ENCODE data around the gene NUBP2.

The NUBP2 gene

GRCh38 chr16:1772908-1773702, 9.7 kb upstream of the NUBP2 start, which contains the start of gene MRPS34:
Gene MRPS34, minus strand, starts transcription at chr16:1773134. Its CDS starts 15 bp downstream, at chr16:1773119.
- Histone ChIP-seq H3K27me3 (ENCODE audit: control insufficient read depth in 3 of 3, insufficient read depth in 3 of 3, low read depth in 1 of 3, low read length in 3 of 3) (no peaks in the 10 kb centered on the region), H3K27ac (replicated peaks; ENCODE audit: low read length) (peak within 1 kb of the TSS; percentile 92), H3K18ac (ENCODE audit: low read length) (peak within 1 kb of the TSS; percentile 98), H2BK12ac (ENCODE audit: low read length) (peak within 1 kb of the TSS; percentile 84), H2BK15ac (ENCODE audit: low read length) (peak within 1 kb of the TSS; percentile 97), H4K91ac (ENCODE audit: low read depth, low read length, poor library complexity) (no peak within 1 kb of the TSS), H3K4me3 (ENCODE audit: low read length in 2 of 2) (peak within 1 kb of the TSS; percentile 99), H3K14ac (ENCODE audit: low read length) (peak within 1 kb of the TSS; percentile 91), H3K9ac (ENCODE audit: low read depth, low read length, poor library complexity) (peak within 1 kb of the TSS; percentile 99), H3K9me3 (replicated peaks in 1 of 2; ENCODE audit: control insufficient read depth in 2 of 2, insufficient read depth in 1 of 2, low read depth in 1 of 2, low read length in 2 of 2) (no peaks in the 10 kb centered on the region), H3K23ac (ENCODE audit: low read depth, low read length, poor library complexity) (peak within 1 kb of the TSS; percentile 99), H3K4ac (ENCODE audit: low read length) (peak within 1 kb of the TSS; percentile 99), H2BK120ac (ENCODE audit: low read depth, low read length) (peak within 1 kb of the TSS; percentile 67), H4K8ac (ENCODE audit: low read depth, low read length) (peak within 1 kb of the TSS; percentile 65), H2BK5ac (ENCODE audit: low read length) (peak within 1 kb of the TSS; percentile 94), H3K36me3 (replicated peaks in 1 of 2; ENCODE audit: control insufficient read depth in 2 of 2, insufficient read depth in 2 of 2, low read length in 2 of 2) (peaks cover 30 to 65% of the 10 kb centered on the region in 2 donors), H2AFZ (ENCODE audit: low read length) (peak within 1 kb of the TSS; percentile 100), H3K79me1 (ENCODE audit: low read depth, low read length) (peaks cover 28% of the 10 kb centered on the region), H3K4me1 (ENCODE audit: control insufficient read depth in 2 of 2, insufficient read depth in 1 of 2, low read depth in 1 of 2, low read length in 2 of 2) (peaks cover 12% of the 10 kb centered on the region in 2 donors), H3K4me2 (ENCODE audit: insufficient read depth, low read length, poor library complexity, severe bottlenecking) (peak within 1 kb of the TSS; percentile 98), H2AK5ac (ENCODE audit: low read depth, low read length) (peak within 1 kb of the TSS; percentile 98)
- no CpG with 5 or more reads among the region's 108 CpGs for WGBS, 2 donors (ENCODE audit: extremely low coverage in 2 of 2, insufficient read length in 2 of 2, insufficient replicate concordance in 1 of 2)
- peak; percentile 91 for DNase-seq (ENCODE audit: low spot score)

GRCh38 chr16:1773703-1774447, 8.9 kb upstream of the NUBP2 start:
- H3K4me2 ChIP-seq (ENCODE audit: insufficient read depth, low read length, poor library complexity, severe bottlenecking), result peak overlapping the region; percentile 98
- H2BK15ac ChIP-seq (ENCODE audit: low read length), result no peak overlapping the region
- peak overlapping the region; percentile 91 for H3K14ac ChIP-seq (ENCODE audit: low read length)
- no peaks in the 10 kb centered on the region for H3K27me3 ChIP-seq (ENCODE audit: control insufficient read depth in 3 of 3, insufficient read depth in 3 of 3, low read depth in 1 of 3, low read length in 3 of 3)
- H3K36me3 ChIP-seq (replicated peaks in 1 of 2; ENCODE audit: control insufficient read depth in 2 of 2, insufficient read depth in 2 of 2, low read length in 2 of 2), result peaks cover 29 to 65% of the 10 kb centered on the region in 2 donors
- no peak for DNase-seq (ENCODE audit: low spot score)
- peak overlapping the region; percentile 98 for H2AK5ac ChIP-seq (ENCODE audit: low read depth, low read length)
- peak overlapping the region; percentile 99 for H3K4ac ChIP-seq (ENCODE audit: low read length)
- no peak overlapping the region for H4K8ac ChIP-seq (ENCODE audit: low read depth, low read length)
- H3K9me3 ChIP-seq (replicated peaks in 1 of 2; ENCODE audit: control insufficient read depth in 2 of 2, insufficient read depth in 1 of 2, low read depth in 1 of 2, low read length in 2 of 2), result no peaks in the 10 kb centered on the region
- H3K23ac ChIP-seq (ENCODE audit: low read depth, low read length, poor library complexity), result peak overlapping the region; percentile 99
- peaks cover 31% of the 10 kb centered on the region for H3K79me1 ChIP-seq (ENCODE audit: low read depth, low read length)
- peak overlapping the region; percentile 58 for H2BK12ac ChIP-seq (ENCODE audit: low read length)
- peak overlapping the region; percentile 63 for H2BK120ac ChIP-seq (ENCODE audit: low read depth, low read length)
- H3K18ac ChIP-seq (ENCODE audit: low read length), result peak overlapping the region; percentile 98
- peak overlapping the region; percentile 49 for H3K27ac ChIP-seq (replicated peaks; ENCODE audit: low read length)
- H3K9ac ChIP-seq (ENCODE audit: low read depth, low read length, poor library complexity), result peak overlapping the region; percentile 96
- no CpG with 5 or more reads among the region's 45 CpGs for WGBS, 2 donors (ENCODE audit: extremely low coverage in 2 of 2, insufficient read length in 2 of 2, insufficient replicate concordance in 1 of 2)
- H3K4me1 ChIP-seq (ENCODE audit: control insufficient read depth in 2 of 2, insufficient read depth in 1 of 2, low read depth in 1 of 2, low read length in 2 of 2), result peaks cover 12% of the 10 kb centered on the region in 2 donors
- peak overlapping the region; percentile 94 for H2BK5ac ChIP-seq (ENCODE audit: low read length)
- H4K91ac ChIP-seq (ENCODE audit: low read depth, low read length, poor library complexity), result no peak overlapping the region
- H3K4me3 ChIP-seq (ENCODE audit: low read length in 2 of 2), result peak overlapping the region; percentile 99
- H2AFZ ChIP-seq (ENCODE audit: low read length), result peak overlapping the region; percentile 100

- Histone ChIP-seq H3K36me3 (replicated peaks in 1 of 2; ENCODE audit: control insufficient read depth in 2 of 2, insufficient read depth in 2 of 2, low read length in 2 of 2) (peaks cover 29 to 65% of the 10 kb centered on the region in 2 donors), H3K23ac (ENCODE audit: low read depth, low read length, poor library complexity) (peak overlapping the region; percentile 20), H3K27ac (replicated peaks; ENCODE audit: low read length) (no peak overlapping the region), H2BK15ac (ENCODE audit: low read length) (no peak overlapping the region), H3K18ac (ENCODE audit: low read length) (no peak overlapping the region), H4K91ac (ENCODE audit: low read depth, low read length, poor library complexity) (no peak overlapping the region), H3K9ac (ENCODE audit: low read depth, low read length, poor library complexity) (peak overlapping the region; percentile 78), H3K4me1 (ENCODE audit: control insufficient read depth in 2 of 2, insufficient read depth in 1 of 2, low read depth in 1 of 2, low read length in 2 of 2) (peaks cover 12% of the 10 kb centered on the region in 2 donors), H2BK5ac (ENCODE audit: low read length) (peak overlapping the region; percentile 94), H2AFZ (ENCODE audit: low read length) (no peak overlapping the region), H3K4me3 (ENCODE audit: low read length in 2 of 2) (peak overlapping the region in 1 of 2 donors; percentile 99), H3K4me2 (ENCODE audit: insufficient read depth, low read length, poor library complexity, severe bottlenecking) (no peak overlapping the region), H2AK5ac (ENCODE audit: low read depth, low read length) (peak overlapping the region; percentile 98), H4K8ac (ENCODE audit: low read depth, low read length) (no peak overlapping the region), H3K9me3 (replicated peaks in 1 of 2; ENCODE audit: control insufficient read depth in 2 of 2, insufficient read depth in 1 of 2, low read depth in 1 of 2, low read length in 2 of 2) (no peaks in the 10 kb centered on the region), H3K4ac (ENCODE audit: low read length) (no peak overlapping the region), H3K14ac (ENCODE audit: low read length) (no peak overlapping the region), H3K79me1 (ENCODE audit: low read depth, low read length) (peaks cover 32% of the 10 kb centered on the region), H2BK120ac (ENCODE audit: low read depth, low read length) (no peak overlapping the region), H3K27me3 (ENCODE audit: control insufficient read depth in 3 of 3, insufficient read depth in 3 of 3, low read depth in 1 of 3, low read length in 3 of 3) (no peaks in the 10 kb centered on the region), H2BK12ac (ENCODE audit: low read length) (no peak overlapping the region)
- DNase-seq (ENCODE audit: low spot score), result no peak
- WGBS, 2 donors (ENCODE audit: extremely low coverage in 2 of 2, insufficient read length in 2 of 2, insufficient replicate concordance in 1 of 2), result no CpG with 5 or more reads among the region's 7 CpGs
Measured at GRCh38 chr16:1774448-1774780, 8.3 kb upstream of the NUBP2 start.
